DMS153 treated with DMSO at 0.1 percent for 48 hours (cell line): Measurements from ENCODE around the gene AOPEP.
A peak's percentile ranks its signal among the peaks of the same experiment; 100 is the strongest.

Source experiments
- DNase-seq: peaks from one replicate; lab custom pipeline; 2025; ENCODE audit not compliant: unreplicated experiment; lab: John Stamatoyannopoulos, UW

Gene AOPEP

DNA sequence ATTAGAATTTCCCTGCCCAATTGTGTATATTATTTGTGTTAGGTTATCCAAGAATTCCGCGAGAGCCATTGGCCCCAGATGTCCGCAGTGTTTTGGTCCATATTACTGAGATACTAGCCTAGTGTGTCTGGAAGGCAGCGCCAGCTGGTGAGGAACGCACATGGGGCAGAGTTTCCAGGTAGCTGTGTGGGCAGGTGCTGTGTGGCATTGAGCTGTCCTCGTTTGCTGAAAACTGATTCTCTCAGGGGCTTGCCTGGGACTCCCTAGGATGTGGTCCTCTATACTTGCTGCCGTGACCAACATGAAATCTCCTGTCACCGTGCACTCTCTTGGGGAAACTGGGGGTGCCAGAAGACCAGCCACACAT is 302.3 kb downstream of the AOPEP start:
- peak; percentile 32 for DNase-seq

DNA sequence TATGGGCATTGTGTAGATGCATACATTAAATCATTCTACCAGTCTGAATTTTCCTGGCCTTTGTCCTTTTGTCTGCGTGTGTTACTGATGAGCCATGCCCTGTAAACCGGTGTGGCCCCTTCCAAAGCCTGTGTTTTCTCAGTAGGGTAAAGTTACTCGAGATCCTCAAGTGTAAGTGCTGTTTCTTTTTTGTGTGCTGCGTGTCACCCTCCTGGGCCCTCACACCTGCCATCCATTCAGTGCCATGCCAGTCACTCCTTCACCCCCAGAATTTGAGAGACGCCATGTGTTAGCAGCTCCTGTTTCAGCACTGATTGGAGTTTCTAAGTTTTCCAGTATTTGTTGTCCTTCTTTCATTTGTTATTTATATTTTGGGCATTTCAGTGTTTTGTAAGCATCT is 302.8 kb downstream of the AOPEP start:
- DNase-seq = no peak

DNA sequence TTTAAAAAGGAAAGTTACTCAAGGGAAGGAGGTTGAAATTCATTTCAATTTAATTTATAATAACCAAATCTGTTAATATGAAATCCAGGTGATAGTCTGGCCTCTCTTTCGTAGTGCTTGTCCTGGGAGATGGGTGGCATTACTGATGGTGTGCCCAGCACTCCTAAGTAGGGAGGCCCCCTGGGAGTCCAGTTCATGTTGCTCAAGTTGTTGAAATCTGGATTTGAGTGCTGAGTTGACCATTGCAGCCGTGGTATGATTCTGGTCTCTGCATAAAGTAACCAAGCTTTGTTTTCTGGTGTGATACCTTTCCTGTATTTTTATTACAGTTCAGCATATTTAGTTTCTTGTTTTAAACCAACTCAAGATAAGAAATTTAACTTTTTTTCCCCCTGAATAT is 303.2 kb downstream of the AOPEP start:
- no peak for DNase-seq

DNA sequence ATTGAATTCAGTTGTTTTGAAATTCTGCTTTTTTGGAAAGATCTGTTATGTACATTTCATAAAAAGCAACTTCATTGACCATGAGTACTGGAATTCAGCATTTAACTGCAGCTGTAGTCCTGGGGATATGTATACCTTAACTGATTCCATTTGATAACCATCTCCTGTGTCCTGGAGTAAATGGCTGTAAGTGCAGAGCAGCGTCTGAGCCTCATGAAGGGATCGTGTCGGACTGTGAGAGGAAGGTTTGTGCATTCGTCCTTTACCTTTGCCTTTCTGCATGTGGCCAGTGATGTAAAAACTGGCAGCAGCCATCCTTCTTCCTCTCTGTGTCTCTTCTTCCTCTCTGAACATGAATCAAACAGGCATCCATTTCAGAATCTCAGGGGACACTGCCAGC is 303.8 kb downstream of the AOPEP start:
- DNase-seq = no peak

GRCh38 chr9:95030920-95031642 is 304.6 kb downstream of the AOPEP start:
- DNase-seq = no peak

DNA sequence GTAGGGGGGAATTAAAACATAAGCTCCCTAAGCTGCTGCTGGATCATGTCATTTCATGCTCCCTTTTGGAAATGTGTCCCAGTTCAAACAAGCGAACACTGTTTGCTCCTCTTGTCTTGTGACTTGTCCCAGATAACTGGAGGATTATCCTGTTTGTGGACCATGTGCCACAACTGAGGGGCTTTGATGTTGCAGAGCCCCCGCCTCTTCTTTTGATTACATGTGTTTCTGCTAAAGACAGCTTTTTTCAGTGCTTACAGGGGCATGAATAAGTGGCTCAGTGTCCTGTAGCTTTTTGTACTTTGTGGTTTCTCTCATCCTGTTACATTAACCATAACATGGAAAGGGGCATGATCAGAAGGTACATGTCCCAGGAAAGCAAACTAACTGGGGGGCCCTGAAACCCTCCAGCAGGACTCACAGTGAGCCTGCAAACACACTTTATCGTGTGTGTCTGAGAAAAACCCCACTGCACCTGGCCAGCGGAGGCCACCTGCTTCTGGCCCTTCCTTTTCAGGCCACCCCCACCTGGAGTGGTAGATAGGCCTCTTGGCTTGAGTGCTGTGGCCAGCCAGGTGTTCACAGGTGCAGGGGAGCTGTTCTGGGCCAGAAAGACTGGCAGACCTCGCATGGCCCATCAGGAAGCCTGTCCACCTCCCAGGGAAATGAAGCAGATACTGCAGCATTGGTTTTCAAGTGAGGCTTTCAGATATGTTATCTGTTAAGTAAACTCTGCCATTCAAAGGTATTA is 305.4 kb downstream of the AOPEP start:
- peak; percentile 85 for DNase-seq

DNA sequence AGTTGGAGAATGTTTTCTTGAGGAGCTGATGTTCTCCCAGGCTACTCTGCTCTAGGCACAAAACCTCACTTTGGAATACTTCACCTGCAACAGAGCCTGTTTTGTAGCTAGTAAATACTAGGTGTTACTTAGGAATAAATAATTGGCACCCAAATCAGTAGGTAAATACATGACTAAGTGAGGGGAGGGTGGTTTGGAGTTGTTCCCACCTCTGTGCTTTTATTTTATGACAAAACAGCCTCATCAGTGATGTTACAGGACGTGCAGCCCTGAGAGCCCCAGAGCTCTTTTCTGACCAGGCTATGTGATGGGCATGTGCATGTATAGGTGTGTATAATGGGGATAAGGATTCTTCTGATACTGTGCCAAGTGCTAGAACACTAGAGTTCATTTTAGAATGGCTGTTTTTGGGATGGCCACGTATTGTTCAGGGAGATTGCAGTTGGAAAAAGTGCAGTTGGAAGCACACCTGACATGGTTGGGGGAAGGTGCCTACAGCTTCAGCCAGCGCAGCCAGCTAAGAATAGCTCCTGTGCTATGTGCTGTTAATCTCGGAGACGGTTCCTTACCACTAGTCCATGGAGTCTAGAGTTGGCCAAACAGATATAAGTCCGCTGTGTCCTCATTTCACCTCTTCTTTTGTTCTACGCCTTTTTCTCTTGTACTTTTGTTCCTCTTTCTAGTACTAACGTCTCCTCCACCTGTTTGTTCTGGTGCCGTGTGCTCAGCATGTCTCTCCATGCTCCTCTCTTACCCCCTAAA is 306.3 kb downstream of the AOPEP start:
- no peak for DNase-seq

- no peak for DNase-seq
Observed at GRCh38 chr9:95035846-95036245, 309.3 kb downstream of the AOPEP start.

DNA sequence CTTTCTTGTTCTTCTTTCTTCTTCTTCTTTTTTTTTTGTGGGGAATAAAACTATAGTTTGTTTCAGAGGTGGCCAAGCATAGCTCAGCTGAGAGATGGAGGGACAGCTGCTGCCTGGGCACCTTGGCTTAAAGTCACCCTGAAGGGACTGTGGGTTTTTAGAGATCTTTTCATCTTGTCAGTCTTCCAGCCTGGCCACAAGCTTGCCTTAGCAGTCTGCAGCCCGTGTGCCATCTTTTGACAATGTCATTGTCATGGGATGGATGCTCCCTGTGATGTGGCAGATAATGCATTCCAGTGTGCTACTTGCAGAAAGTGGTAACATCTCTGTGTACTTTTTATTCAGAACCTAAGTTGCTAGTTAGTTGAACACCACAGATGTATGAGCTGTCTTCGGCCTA is 310.2 kb downstream of the AOPEP start:
- DNase-seq = no peak

DNA sequence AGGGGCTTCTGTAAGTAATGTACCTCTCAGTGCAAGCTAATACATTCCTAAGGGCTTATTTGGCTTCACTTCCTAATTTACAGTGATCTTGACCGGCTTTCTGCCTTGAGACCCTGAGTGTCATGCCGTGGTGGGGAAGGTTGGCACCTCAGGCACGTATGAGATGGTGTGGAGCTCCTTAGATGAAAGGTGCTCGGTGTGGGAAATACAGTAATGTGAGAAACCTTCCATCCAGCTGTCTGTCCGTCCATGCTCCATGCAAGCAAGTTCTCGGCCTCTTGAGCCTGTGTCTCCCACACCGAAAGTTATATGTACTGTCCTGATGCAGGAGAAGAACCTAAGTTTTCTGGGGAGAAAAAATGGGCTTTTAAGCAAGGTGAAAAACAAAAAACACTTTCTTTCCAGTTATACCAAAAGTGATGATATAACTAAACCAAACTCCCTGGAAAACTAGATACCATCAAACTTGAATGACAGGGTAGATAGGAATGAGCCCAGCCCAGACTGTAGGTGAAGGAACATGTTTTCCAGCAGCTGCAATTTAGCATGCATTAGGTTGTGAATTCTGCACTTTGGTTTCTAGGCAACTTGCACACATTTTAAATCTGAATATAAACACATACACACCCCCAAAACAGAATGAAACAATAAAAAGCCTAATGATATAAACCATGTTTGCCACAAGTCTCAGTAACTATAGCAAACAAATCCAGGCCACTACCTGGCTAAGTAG is 311.5 kb downstream of the AOPEP start:
- no peak for DNase-seq

DNA sequence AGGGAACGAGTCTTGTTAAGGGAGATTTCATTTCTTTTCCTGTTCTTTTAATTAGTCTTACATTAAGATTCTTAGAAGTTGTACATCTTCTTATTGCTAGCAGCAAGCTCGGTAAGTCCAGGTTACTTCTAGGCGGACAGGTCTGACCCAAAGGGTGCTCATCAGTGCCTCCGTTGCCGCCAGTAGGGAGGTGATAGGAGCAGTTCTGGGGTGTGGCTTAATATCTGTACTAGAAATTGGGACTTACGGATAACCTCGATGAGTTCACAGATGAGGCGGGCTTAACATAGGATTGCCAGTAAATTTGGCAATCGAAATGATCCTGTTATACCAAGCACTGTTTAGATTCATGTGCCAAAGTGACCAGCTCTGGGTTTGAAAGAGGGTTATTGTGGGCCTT is 312.2 kb downstream of the AOPEP start:
- DNase-seq = no peak

DNA sequence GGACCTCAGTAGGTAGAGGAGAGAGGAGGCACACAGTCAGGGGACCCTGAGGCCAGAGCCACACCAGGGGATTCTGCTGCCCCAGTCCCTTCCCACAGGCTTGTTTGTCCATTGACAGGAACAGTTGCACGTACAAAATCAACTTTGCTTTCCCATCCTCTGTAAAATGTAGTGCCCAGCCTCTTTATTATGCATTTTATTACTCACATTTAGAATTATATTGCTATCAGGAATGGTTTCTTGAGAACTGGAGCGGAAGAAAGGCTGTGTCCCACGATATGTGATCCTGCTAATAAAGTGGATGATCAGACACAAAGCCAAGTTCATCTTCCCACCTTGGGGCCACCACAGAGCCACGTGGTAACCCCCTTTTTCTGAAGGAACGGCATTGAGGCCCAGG is 313.6 kb downstream of the AOPEP start:
- no peak for DNase-seq

DNA sequence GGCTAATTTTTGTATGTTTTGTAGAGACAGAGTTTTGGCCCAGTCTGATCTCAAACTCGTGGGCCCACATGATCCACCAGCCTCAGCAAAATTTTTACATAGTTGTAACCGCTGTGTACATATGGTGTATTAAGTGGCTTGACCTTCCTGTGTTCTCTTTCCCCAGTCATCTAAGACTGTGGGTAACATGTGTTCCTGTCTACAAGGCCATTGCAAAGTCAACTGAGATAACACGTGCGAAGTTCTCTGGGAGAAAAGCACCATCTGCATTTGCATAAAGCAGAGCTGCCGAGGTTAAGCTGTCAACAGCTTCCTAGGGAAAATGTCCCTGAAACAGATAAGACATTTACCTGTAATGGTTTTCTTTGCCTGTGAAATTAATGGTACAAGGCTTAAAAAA is 317.3 kb downstream of the AOPEP start:
- no peak for DNase-seq

DNA sequence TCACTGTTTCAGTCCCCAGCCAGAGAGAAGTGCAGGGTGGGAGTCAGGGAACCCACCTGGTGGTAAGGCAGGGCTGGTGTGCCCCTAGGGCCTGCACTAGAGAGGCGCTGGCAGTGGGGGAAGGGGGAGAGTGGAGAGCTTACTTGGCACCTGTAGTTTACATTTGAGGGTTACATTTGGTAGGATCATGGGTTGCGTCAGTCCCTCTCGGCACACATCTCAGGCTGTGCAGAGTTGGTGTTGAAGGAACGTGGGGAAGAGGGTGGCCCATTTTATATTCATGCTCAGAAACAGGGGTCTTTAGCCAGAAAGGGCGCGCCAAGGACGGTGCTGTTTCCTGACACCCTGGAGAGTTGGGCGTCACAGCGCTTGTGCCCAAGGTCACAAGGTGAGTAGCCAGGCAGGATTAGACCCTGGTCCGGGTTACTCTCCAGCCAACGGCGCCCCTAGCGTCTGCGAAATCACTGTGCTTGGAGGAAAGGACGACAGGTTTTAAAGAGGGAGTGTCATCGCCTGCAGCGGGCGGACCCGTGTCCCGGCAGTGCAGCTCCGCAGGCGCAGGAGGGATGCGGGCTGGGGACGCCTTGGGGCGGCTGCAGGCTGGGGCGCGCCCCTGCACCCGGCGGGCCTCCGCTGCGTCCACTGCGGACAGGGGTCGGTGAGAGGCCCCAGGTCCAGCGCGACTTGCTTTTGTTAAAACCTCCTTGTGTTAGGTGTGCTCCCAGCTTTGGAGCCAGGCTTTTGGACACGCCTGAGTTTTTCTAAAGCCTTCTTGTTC is 318.4 kb downstream of the AOPEP start:
- peak; percentile 83 for DNase-seq

- DNase-seq = peak; percentile 53
Observed at GRCh38 chr9:95045751-95046150, 319.3 kb downstream of the AOPEP start.

- no peak for DNase-seq
Observed at GRCh38 chr9:95047452-95048224, 321.1 kb downstream of the AOPEP start.

DNA sequence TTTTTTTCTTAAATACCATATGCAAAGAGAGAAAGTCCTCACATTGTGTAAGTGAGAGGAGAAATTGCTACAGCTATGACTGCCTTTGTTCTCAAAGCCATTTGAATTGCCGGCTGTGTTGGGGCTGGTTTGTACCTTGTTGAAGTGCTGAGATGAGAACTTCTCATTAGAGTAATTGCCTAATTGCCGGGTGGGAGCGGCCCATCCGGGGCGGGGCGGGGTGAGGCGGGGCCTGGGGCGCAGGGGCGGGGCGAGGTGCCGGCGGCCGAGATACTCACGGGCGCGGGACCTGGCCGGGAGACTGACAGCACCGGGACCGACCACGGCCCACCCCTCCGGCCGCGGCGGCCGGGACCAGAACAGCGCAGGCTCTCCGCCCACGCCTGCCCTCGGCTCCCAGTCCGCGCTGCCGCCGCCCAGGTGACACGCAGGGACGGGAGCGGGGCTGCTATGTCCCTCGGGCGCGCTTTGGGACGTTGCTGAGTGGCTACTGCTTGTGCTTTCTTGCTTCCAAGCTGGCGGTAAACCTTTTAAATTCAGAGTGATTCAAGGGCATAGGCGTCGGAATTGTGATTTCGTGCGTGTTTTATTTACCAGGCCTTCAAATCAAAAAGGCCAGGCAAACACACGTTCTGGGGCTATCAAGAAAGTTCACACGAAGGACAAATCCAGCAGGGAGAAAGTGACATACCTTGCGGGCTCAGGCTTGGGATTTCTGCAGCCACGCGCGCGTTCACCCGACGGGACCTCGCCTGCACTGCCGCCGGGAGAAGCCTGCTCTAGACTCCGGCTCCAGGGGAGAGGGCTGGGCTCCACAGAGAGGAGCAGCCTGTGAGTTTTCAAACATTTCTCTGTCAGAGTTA is 322.0 kb downstream of the AOPEP start:
- DNase-seq = peak; percentile 61

- no peak for DNase-seq
Observed at GRCh38 chr9:95049761-95050160, 323.3 kb downstream of the AOPEP start.
